IMR-90 (cell line): Measurements from ENCODE around the gene WNK1. TPM values are rescaled to one million over a fixed set of nuclear protein-coding genes. Genes with fewer than 3 reads are reported as not detected.

Experiments
- ATAC-seq: fragments of 200-7000 bp; cut with Tn5 transposase; 2 replicates; pipeline ENCODE4 v1.9.1; 2020; ENCODE audit warnings: low read depth, mild to moderate bottlenecking, moderate library complexity
- BruUV-seq: library from RNA; stranded (reverse); fragments of 400-500 nt; replicated peaks from 2 replicates; lab custom pipeline; 2021; lab: Mats Ljungman, UMichigan
- CTCF ChIA-PET: fragments of 300-600 bp; formaldehyde crosslinking; extraction: SDS; loops from one replicate; lab custom pipeline; 2021; ENCODE audit warnings: antibody characterized with exemption; lab: Yijun Ruan, JAX
- POLR2A ChIA-PET: fragments of 300-600 bp; sonication (Branson Sonifier 250); formaldehyde crosslinking; loops from one replicate; lab custom pipeline; 2022; ENCODE audit warnings: antibody characterized with exemption; ENCODE audit not compliant: unreplicated experiment; lab: Charles Lee
- DNase-seq: peaks from one replicate; pipeline ENCODE4 v3.0.0; 2013
- H2AFZ ChIP-seq: replicated peaks from 2 replicates; pipeline ENCODE3; 2013; ENCODE audit warnings: low read length, mild to moderate bottlenecking; ENCODE audit not compliant: poor library complexity
- H2AK5ac ChIP-seq: 2 replicates; pipeline ENCODE4 v1.6.1; 2013; ENCODE audit warnings: low read depth, low read length, inconsistent platforms
- H2AK9ac ChIP-seq: replicated peaks from 2 replicates; pipeline ENCODE3; 2013; ENCODE audit warnings: mild to moderate bottlenecking, low read depth, low read length, moderate library complexity; ENCODE audit not compliant: poor library complexity
- H2BK120ac ChIP-seq: 2 replicates; pipeline ENCODE4 v1.6.1; 2013; ENCODE audit warnings: low read depth, low read length, inconsistent platforms
- H2BK15ac ChIP-seq: 3 replicates; pipeline ENCODE4 v1.6.1; 2013; ENCODE audit warnings: low read depth, low read length, inconsistent platforms
- H2BK20ac ChIP-seq: 2 replicates; pipeline ENCODE4 v1.6.1; 2013; ENCODE audit warnings: low read depth, mild to moderate bottlenecking, inconsistent platforms, low read length, moderate library complexity
- H2BK5ac ChIP-seq: 2 replicates; pipeline ENCODE4 v1.6.1; 2013; ENCODE audit warnings: mild to moderate bottlenecking, low read depth, low read length, inconsistent platforms; ENCODE audit not compliant: poor library complexity, severe bottlenecking
- H3K14ac ChIP-seq: replicated peaks from 2 replicates; pipeline ENCODE4 v1.6.1; 2013; ENCODE audit warnings: low read depth, low read length, inconsistent platforms
- H3K18ac ChIP-seq: 2 replicates; pipeline ENCODE4 v1.6.1; 2013; ENCODE audit warnings: low read depth, low read length, control low read depth
- H3K23ac ChIP-seq: 2 replicates; pipeline ENCODE4 v1.6.1; 2013; ENCODE audit warnings: low read depth, low read length, inconsistent platforms
- H3K27ac ChIP-seq: 2 replicates; pipeline ENCODE4 v1.5.1; 2013; ENCODE audit warnings: mild to moderate bottlenecking, control low read depth, low read length; ENCODE audit not compliant: insufficient read depth
- H3K27me3 ChIP-seq: 2 replicates; pipeline ENCODE4 v1.6.1; 2013; ENCODE audit warnings: low read length; ENCODE audit not compliant: control insufficient read depth, insufficient read depth
- H3K36me3 ChIP-seq: 2 replicates; pipeline ENCODE4 v1.6.1; 2013; ENCODE audit warnings: low read length, mixed read lengths; ENCODE audit not compliant: control insufficient read depth, insufficient read depth
- H3K4ac ChIP-seq: 2 replicates; pipeline ENCODE4 v1.6.1; 2013; ENCODE audit warnings: low read depth, low read length, inconsistent platforms
- H3K4me1 ChIP-seq: 2 replicates; pipeline ENCODE4 v1.6.1; 2013; ENCODE audit warnings: low read length, mixed read lengths; ENCODE audit not compliant: control insufficient read depth, insufficient read depth
- H3K4me2 ChIP-seq: 2 replicates; pipeline ENCODE4 v1.6.1; 2013; ENCODE audit warnings: low read depth, mild to moderate bottlenecking, control low read depth, low read length, moderate library complexity
- H3K4me3 ChIP-seq: 2 replicates; pipeline ENCODE4 v1.5.1; 2013; ENCODE audit warnings: low read depth, mild to moderate bottlenecking, control low read depth, low read length, moderate library complexity; ENCODE audit not compliant: insufficient read depth
- H3K56ac ChIP-seq: 2 replicates; pipeline ENCODE4 v1.6.1; 2013; ENCODE audit warnings: low read length, inconsistent platforms; ENCODE audit not compliant: insufficient read depth; ENCODE audit errors: extremely low read depth
- H3K79me1 ChIP-seq, 2 experiments: 2 replicates each; pipeline ENCODE4 v1.6.1; 2013; ENCODE audit warnings: low read length in 2 of 2, inconsistent platforms in 1 of 2, low read depth in 1 of 2
- H3K9ac ChIP-seq: 2 replicates; pipeline ENCODE4 v1.6.1; 2013; ENCODE audit warnings: low read depth, low read length, control low read depth
- H3K9me1 ChIP-seq: 2 replicates; pipeline ENCODE4 v1.6.1; 2013; ENCODE audit warnings: low read length, inconsistent platforms; ENCODE audit not compliant: insufficient read depth
- H3K9me3 ChIP-seq: 2 replicates; pipeline ENCODE4 v1.6.1; 2013; ENCODE audit warnings: low read length; ENCODE audit not compliant: control insufficient read depth, insufficient read depth
- H4K20me1 ChIP-seq: 2 replicates; pipeline ENCODE4 v1.6.1; 2013; ENCODE audit warnings: low read length, inconsistent platforms; ENCODE audit not compliant: insufficient read depth
- H4K5ac ChIP-seq: 2 replicates; pipeline ENCODE4 v1.6.1; 2013; ENCODE audit warnings: mild to moderate bottlenecking, low read depth, low read length, control low read depth
- H4K8ac ChIP-seq, 2 experiments: 2 replicates each; pipeline ENCODE4 v1.6.1; 2013; ENCODE audit warnings: low read depth in 2 of 2, low read length in 2 of 2, control low read depth in 1 of 2, inconsistent platforms in 1 of 2
- H4K91ac ChIP-seq: 2 replicates; pipeline ENCODE4 v1.6.1; 2013; ENCODE audit warnings: low read depth, low read length, inconsistent platforms; ENCODE audit not compliant: insufficient read depth
- BHLHE40 ChIP-seq: fragments of 150-350 bp; IDR thresholded peaks from 2 replicates; pipeline ENCODE4 v1.6.1; 2016; ENCODE audit warnings: mild to moderate bottlenecking, low read depth, low read length
- CEBPB ChIP-seq: IDR thresholded peaks from 2 replicates; pipeline ENCODE4 v1.6.1; 2012; ENCODE audit warnings: low read depth, low read length, improper control_type of control experiment
- CHD1 ChIP-seq: IDR thresholded peaks from 2 replicates; pipeline ENCODE4 v1.6.1; 2012; ENCODE audit warnings: low read depth, low read length, improper control_type of control experiment
- CTCF ChIP-seq: conservative IDR thresholded peaks from 2 replicates; pipeline ENCODE4 v1.5.1; 2012; ENCODE audit warnings: mild to moderate bottlenecking, low read depth, low read length, improper control_type of control experiment
- ELK1 ChIP-seq: fragments of 150-350 bp; IDR thresholded peaks from 2 replicates; pipeline ENCODE4 v1.6.1; 2016; ENCODE audit warnings: low read depth, mild to moderate bottlenecking, low read length, moderate library complexity, borderline replicate concordance
- FOS ChIP-seq: fragments of 150-350 bp; IDR thresholded peaks from 2 replicates; pipeline ENCODE4 v1.6.1; 2016; ENCODE audit warnings: low read depth, low read length
- MAFK ChIP-seq: IDR thresholded peaks from 2 replicates; pipeline ENCODE4 v1.6.1; 2012; ENCODE audit warnings: low read depth, low read length, improper control_type of control experiment
- MAZ ChIP-seq: IDR thresholded peaks from 2 replicates; pipeline ENCODE4 v1.6.1; 2012; ENCODE audit warnings: low read depth, mild to moderate bottlenecking, low read length, improper control_type of control experiment, moderate library complexity, borderline replicate concordance
- MXI1 ChIP-seq: IDR thresholded peaks from 2 replicates; pipeline ENCODE4 v1.6.1; 2012; ENCODE audit warnings: low read depth, mild to moderate bottlenecking, low read length, moderate library complexity, borderline replicate concordance
- NFE2L2 ChIP-seq: fragments of 150-350 bp; IDR thresholded peaks from 2 replicates; pipeline ENCODE4 v1.6.1; 2016; ENCODE audit warnings: low read depth, mild to moderate bottlenecking, low read length
- POLR2A ChIP-seq: IDR thresholded peaks from 2 replicates; pipeline ENCODE4 v1.6.1; 2012; ENCODE audit warnings: mild to moderate bottlenecking, low read depth, low read length
- RAD21 ChIP-seq: IDR thresholded peaks from 2 replicates; pipeline ENCODE4 v1.6.1; 2012; ENCODE audit warnings: low read length, improper control_type of control experiment
- RCOR1 ChIP-seq: IDR thresholded peaks from 2 replicates; pipeline ENCODE4 v1.6.1; 2012; ENCODE audit warnings: mild to moderate bottlenecking, low read length, improper control_type of control experiment; ENCODE audit not compliant: insufficient replicate concordance
- RFX5 ChIP-seq: IDR thresholded peaks from 2 replicates; pipeline ENCODE4 v1.8.0; 2012; ENCODE audit warnings: low read depth, mild to moderate bottlenecking, low read length, moderate library complexity
- SMC3 ChIP-seq: fragments of 150-350 bp; IDR thresholded peaks from 2 replicates; pipeline ENCODE4 v1.6.1; 2016; ENCODE audit warnings: low read depth, mild to moderate bottlenecking, antibody characterized with exemption, low read length, moderate library complexity
- USF2 ChIP-seq: fragments of 150-350 bp; IDR thresholded peaks from 2 replicates; pipeline ENCODE4 v1.6.1; 2017; ENCODE audit warnings: mild to moderate bottlenecking, antibody characterized with exemption, low read length, low read depth
- WGBS, 2 experiments: methylation state at CpG; one replicate each; pipeline versions ENCODE4 v1.1.5 to v1.1.7; 2013; ENCODE audit warnings: missing lambda C conversion rate in 2 of 2; ENCODE audit not compliant: insufficient read length in 1 of 2; ENCODE audit errors: extremely low coverage in 2 of 2; 5-methylcytosine and 5-hydroxymethylcytosine counted together
- dilution Hi-C: fragments of 300-500 bp; cut with HindIII; formaldehyde crosslinking; loops from one replicate; pipeline ENCODE4 v1.14.3; 2018; ENCODE audit warnings: low sequenced_read_pairs; ENCODE audit not compliant: unreplicated experiment
- in situ Hi-C: fragments of 300-500 bp; cut with MboI; formaldehyde crosslinking; loops from 3 replicates; pipeline ENCODE4 v1.14.3; 2019; ENCODE audit warnings: low sequenced_read_pairs, inconsistent platforms, mixed read lengths
- intact Hi-C: fragments of 100-400 bp; cut with micrococcal nuclease; formaldehyde crosslinking; loops from 2 replicates; pipeline ENCODE4 v1.10.0; 2022
- polyA plus RNA-seq, 3 experiments: library from polyadenylated mRNA; depleted of rRNA; stranded (reverse); fragments of >200 nt; gene quantifications; 2 replicates each; pipeline ENCODE4 v1.2.3, GENCODE V29; 2012; ENCODE audit warnings: low replicate concordance in 1 of 3
- total RNA-seq: library from RNA; depleted of rRNA; stranded (reverse); fragments of >200 nt; gene quantifications from 2 replicates; pipeline ENCODE4 v1.2.3, GENCODE V29; 2012

The WNK1 gene
- total and polyA plus RNA-seq, 2 of the 4 experiments (the other 2 are of a cell fraction): 36.9 to 42.8 TPM

GRCh38 chr12:770479-770878 is 18.1 kb downstream of the WNK1 start:
- TF ChIP-seq MAFK (no peak), POLR2A (no peak), USF2 (no peak), RFX5 (no peak), SMC3 (no peak), BHLHE40 (no peak), CEBPB (no peak), MXI1 (no peak), ELK1 (no peak), CHD1 (no peak), FOS (no peak), CTCF (no peak), RCOR1 (no peak), NFE2L2 (no peak), RAD21 (no peak), MAZ (no peak)
- Histone ChIP-seq H3K27me3 (no peaks in the 10 kb centered on the region), H4K91ac (no peak overlapping the region), H3K18ac (no peak overlapping the region), H3K36me3 (no peaks in the 10 kb centered on the region; the same call in 1 of the 2 replicates), H2AFZ (no peak overlapping the region), H3K4ac (no peak overlapping the region), H3K9ac (no peak overlapping the region), H2AK5ac (no peak overlapping the region), H3K27ac (no peak overlapping the region), H4K20me1 (peaks cover 39% of the 10 kb centered on the region), H3K4me3 (no peak overlapping the region), H3K14ac (no peak overlapping the region), H3K23ac (no peak overlapping the region), H2BK20ac (no peak overlapping the region), H4K8ac (no peak overlapping the region), H3K9me3 (no peaks in the 10 kb centered on the region), H4K5ac (no peak overlapping the region), H2BK5ac (no peak overlapping the region), H3K9me1 (peaks cover 10% of the 10 kb centered on the region), H3K56ac (no peak overlapping the region), H3K4me1 (peaks cover 4% of the 10 kb centered on the region), H3K4me2 (no peak overlapping the region), H2AK9ac (no peak overlapping the region), H2BK120ac (no peak overlapping the region), H3K79me1 (peaks cover 16 to 41% of the 10 kb centered on the region in 2 experiments), H2BK15ac (no peak overlapping the region)
- no CpG with 5 or more reads among the region's 2 CpGs for WGBS, 2 experiments
- intact Hi-C loops: no loop called here
- CTCF ChIA-PET: no interaction called here
- DNase-seq (no peak), ATAC-seq (no peak)
- dilution Hi-C loops: no loop called here
- POLR2A ChIA-PET: no interaction called here
- in situ Hi-C loops: no loop called here
- no TSS peak for BruUV-seq
